ENCODE results near the gene TFB1M.
"Not testable (repeated sequence)": the region's sequence is repeated elsewhere in the genome, so short reads cannot be mapped to it uniquely, and the experiment has no call there.

TFB1M gene

GRCh38 chr6:155301867-155302266 lies 12.4 kb downstream of the TFB1M start:
- DNase-seq (ENCODE audit: low read depth in 2 of 2): no peak

GRCh38 chr6:155297669-155298068 lies 16.6 kb downstream of the TFB1M start:
- DNase-seq (ENCODE audit: low read depth in 2 of 2): no peak

GRCh38 chr6:155292711-155293110 lies 21.6 kb downstream of the TFB1M start:
- no peak for DNase-seq (ENCODE audit: low read depth in 2 of 2)

- DNase-seq (ENCODE audit: low read depth in 2 of 2): no peak
Observed at GRCh38 chr6:155291291-155291690, 23.0 kb downstream of the TFB1M start.

- DNase-seq (ENCODE audit: low read depth in 2 of 2): no peak
Observed at GRCh38 chr6:155290491-155290890, 23.8 kb downstream of the TFB1M start.

- DNase-seq (ENCODE audit: low read depth in 2 of 2): no peak
Observed at GRCh38 chr6:155287762-155288161, 26.5 kb downstream of the TFB1M start.

- no peak for DNase-seq (ENCODE audit: low read depth in 2 of 2)
Observed at GRCh38 chr6:155284775-155285174, 29.5 kb downstream of the TFB1M start.

- no peak for DNase-seq (ENCODE audit: low read depth in 2 of 2)
Observed at GRCh38 chr6:155278319-155279049, 35.8 kb downstream of the TFB1M start.

- DNase-seq (ENCODE audit: low read depth in 2 of 2): no peak
Observed at GRCh38 chr6:155276638-155277037, 37.6 kb downstream of the TFB1M start.

- no peak for DNase-seq (ENCODE audit: low read depth in 2 of 2)
Observed at GRCh38 chr6:155275808-155276480, 38.3 kb downstream of the TFB1M start.

GRCh38 chr6:155274533-155274932 lies 39.8 kb downstream of the TFB1M start:
- DNase-seq (ENCODE audit: low read depth in 2 of 2): no peak

GRCh38 chr6:155274106-155274505 lies 40.2 kb downstream of the TFB1M start:
- DNase-seq (ENCODE audit: low read depth in 2 of 2): no peak

- no peak for DNase-seq (ENCODE audit: low read depth in 2 of 2)
Observed at GRCh38 chr6:155273431-155273830, 40.9 kb downstream of the TFB1M start.

- DNase-seq (ENCODE audit: low read depth in 2 of 2): no peak
Observed at GRCh38 chr6:155272353-155273232, 41.7 kb downstream of the TFB1M start.

- no peak for DNase-seq (ENCODE audit: low read depth in 2 of 2)
Observed at GRCh38 chr6:155271145-155271544, 43.1 kb downstream of the TFB1M start.

- no peak for DNase-seq (ENCODE audit: low read depth in 2 of 2)
Observed at GRCh38 chr6:155270561-155271091, 43.7 kb downstream of the TFB1M start.

GRCh38 chr6:155269765-155270164 lies 44.5 kb downstream of the TFB1M start:
- no peak for DNase-seq (ENCODE audit: low read depth in 2 of 2)

- DNase-seq (ENCODE audit: low read depth in 2 of 2): not testable (repeated sequence)
Observed at GRCh38 chr6:155268088-155268867, 46.0 kb downstream of the TFB1M start.

GRCh38 chr6:155267411-155267810 lies 46.9 kb downstream of the TFB1M start:
- no peak for DNase-seq (ENCODE audit: low read depth in 2 of 2)

GRCh38 chr6:155265843-155266535 lies 48.3 kb downstream of the TFB1M start:
- no peak for DNase-seq (ENCODE audit: low read depth in 2 of 2)
